ENCODE results near the gene ZC3HAV1.

GRCh38 chr7:139119486-139119849, 9.9 kb upstream of the ZC3HAV1 start:
- TF ChIP-seq POLR2AphosphoS5 (IDR thresholded peaks at IDR 0.05) (no peak), CTCF (IDR thresholded peaks at IDR 0.05 in 8 of 11, conservative IDR thresholded peaks at IDR 0.05 in 3 of 11) (no peak)

Data from spleen (tissue), 7 donors.